Adipocyte (in vitro differentiated cells): ENCODE measurements around the gene MEIS1.

Experiments used
- DNase-seq: peaks from one replicate; pipeline ENCODE4 v3.0.0-alpha.2; 2015; ENCODE audit warnings: low read depth
- H3K27me3 ChIP-seq: replicated peaks from 2 replicates; pipeline ENCODE4 v1.7.0; 2013; ENCODE audit warnings: mild to moderate bottlenecking, low read length, moderate library complexity; ENCODE audit not compliant: control insufficient read depth, insufficient read depth
- H3K36me3 ChIP-seq: 2 replicates; pipeline ENCODE4 v1.7.0; 2013; ENCODE audit warnings: low read length, mild to moderate bottlenecking, moderate library complexity; ENCODE audit not compliant: control insufficient read depth, insufficient read depth, severe bottlenecking
- H3K4me1 ChIP-seq: 2 replicates; pipeline ENCODE4 v1.7.0; 2013; ENCODE audit warnings: mild to moderate bottlenecking, low read length, moderate library complexity; ENCODE audit not compliant: control insufficient read depth, insufficient read depth
- H3K4me3 ChIP-seq: 2 replicates; pipeline ENCODE4 v1.7.0; 2013; ENCODE audit warnings: mild to moderate bottlenecking, low read length, moderate library complexity
- H3K9ac ChIP-seq: 2 replicates; pipeline ENCODE4 v1.7.0; 2013; ENCODE audit warnings: mild to moderate bottlenecking, low read length, moderate library complexity
- H3K9me3 ChIP-seq: 2 replicates; pipeline ENCODE4 v1.7.0; 2013; ENCODE audit warnings: mild to moderate bottlenecking, low read length, moderate library complexity; ENCODE audit not compliant: control insufficient read depth

MEIS1 gene

DNA sequence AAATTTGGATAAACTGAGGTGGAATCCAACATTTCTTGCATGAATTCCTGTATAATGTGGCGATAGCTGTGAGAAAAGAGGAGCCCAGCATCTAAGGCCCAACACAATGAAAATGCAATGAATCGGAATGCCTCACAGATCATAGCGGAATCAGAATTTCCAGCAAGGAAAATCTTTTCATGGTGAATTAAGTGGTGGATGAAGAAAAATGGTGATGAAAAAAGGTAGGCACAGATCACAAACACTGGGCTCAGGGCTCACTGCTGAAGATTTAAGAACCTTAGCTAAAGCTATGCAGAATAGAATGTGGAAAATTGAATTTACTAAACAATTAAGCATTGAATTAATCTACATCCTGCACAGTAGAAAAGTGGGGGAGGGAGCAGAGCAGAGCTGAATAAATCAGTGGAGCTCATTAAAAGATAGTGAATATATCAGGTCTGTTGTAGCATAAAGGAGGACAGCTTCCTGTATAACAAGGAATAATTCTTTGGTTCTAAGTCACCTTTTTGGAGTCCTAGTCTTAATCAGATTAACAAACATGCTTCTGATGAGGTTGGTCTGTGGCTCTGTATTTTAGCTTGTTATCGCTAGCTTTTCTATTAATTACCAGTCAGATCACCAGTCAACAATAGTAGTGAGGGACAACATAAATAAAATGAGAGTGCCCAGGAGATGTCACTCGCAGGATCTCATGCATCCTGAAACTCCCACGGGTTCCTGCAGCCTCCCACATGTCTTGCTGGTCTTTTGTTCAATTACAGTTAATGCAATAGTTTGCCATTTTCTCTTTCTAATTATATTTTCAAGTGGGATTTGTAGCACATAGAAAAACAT lies 27.0 kb downstream of the MEIS1 start:
- no peaks in the 10 kb centered on the region for H3K27me3 ChIP-seq
- H3K36me3 ChIP-seq = peaks cover 22% of the 10 kb centered on the region
- H3K4me3 ChIP-seq = no peak overlapping the region
- no peaks in the 10 kb centered on the region for H3K9me3 ChIP-seq
- no peak overlapping the region for H3K9ac ChIP-seq
- no peak for DNase-seq
- H3K4me1 ChIP-seq = peaks cover 2% of the 10 kb centered on the region

DNA sequence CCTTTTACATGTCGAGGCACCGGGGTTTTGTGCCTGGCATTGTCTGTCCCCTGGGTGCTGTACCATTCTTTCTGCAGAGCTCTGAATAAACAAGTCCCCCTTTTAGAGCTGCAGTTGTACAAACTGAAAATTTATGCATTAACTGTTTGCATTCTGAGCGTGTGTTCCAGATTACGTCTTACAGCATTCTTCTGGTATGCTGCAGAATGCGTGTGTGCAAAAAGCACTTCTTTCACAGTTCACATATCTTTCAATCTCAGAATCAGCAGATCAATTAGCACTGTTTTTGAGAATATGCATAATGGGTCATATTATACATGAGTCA lies 27.5 kb downstream of the MEIS1 start:
- Histone ChIP-seq H3K27me3 (no peaks in the 10 kb centered on the region), H3K36me3 (peaks cover 22% of the 10 kb centered on the region), H3K9me3 (no peaks in the 10 kb centered on the region), H3K4me1 (peaks cover 2% of the 10 kb centered on the region), H3K4me3 (no peak overlapping the region), H3K9ac (no peak overlapping the region)
- DNase-seq = no peak

DNA sequence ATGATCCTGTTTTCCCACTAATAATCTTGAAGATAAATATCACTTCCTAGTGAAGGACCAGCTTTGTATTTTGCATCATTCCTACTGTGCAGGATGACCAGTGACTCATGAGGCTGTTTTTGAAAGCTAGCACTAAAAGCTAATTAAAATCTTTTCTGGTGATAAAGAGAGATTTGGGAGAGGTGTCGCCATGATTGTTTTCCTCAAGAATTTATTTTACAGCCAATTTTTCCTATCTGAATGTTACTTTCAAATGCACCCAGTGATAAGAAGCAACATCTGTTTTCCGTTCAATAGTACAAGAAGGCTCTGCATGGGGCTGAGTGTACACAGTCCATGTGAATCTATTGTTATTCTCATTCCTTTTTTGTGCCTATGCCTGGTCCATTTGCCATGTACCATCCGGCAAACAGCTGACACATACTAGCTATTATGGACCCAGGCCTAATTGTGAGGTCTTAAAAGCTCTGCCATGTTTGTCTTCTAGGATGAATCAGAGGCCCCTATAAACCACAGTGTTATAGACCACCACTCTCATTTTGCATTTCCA lies 28.4 kb downstream of the MEIS1 start:
- Histone ChIP-seq H3K27me3 (no peaks in the 10 kb centered on the region), H3K4me1 (peaks cover 2% of the 10 kb centered on the region), H3K9me3 (no peaks in the 10 kb centered on the region), H3K36me3 (peaks cover 29% of the 10 kb centered on the region), H3K9ac (no peak overlapping the region), H3K4me3 (no peak overlapping the region)
- no peak for DNase-seq

DNA sequence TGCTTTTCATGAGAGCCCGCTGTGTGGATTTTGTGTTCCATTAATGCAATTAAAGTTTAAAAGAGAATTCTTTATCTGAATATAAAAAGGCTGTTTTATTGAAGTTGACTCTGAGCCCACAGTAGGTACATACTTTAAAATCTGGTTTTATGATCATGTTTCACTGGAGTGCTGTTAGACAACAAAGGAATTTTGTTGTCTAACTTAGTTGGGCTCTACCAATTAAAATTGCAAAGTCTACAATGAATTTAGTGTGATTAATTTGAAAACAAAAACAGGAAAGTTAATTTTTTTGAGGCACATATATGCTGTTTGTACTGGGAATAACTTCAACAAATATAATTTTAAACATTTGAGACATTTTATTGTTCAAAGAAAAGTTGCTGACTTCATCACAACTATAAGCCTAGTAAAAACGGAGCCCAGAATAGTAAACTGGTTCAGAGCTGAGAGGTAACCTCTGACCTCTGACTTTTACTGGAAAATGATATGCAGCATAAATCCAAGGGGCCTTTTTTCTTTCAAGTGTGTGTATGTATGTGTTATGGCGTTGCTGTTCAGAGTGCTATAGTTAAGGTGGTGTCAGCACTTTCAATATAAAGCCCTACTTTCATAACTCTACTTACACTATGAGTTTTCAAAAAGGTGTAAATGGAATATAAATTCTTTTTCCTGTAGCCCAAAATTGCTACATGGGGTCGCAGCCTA lies 30.2 kb downstream of the MEIS1 start:
- Histone ChIP-seq H3K27me3 (no peaks in the 10 kb centered on the region), H3K9ac (no peak overlapping the region), H3K36me3 (peaks cover 33% of the 10 kb centered on the region), H3K4me1 (peaks cover 5% of the 10 kb centered on the region), H3K4me3 (no peak overlapping the region), H3K9me3 (no peaks in the 10 kb centered on the region)
- no peak for DNase-seq

DNA sequence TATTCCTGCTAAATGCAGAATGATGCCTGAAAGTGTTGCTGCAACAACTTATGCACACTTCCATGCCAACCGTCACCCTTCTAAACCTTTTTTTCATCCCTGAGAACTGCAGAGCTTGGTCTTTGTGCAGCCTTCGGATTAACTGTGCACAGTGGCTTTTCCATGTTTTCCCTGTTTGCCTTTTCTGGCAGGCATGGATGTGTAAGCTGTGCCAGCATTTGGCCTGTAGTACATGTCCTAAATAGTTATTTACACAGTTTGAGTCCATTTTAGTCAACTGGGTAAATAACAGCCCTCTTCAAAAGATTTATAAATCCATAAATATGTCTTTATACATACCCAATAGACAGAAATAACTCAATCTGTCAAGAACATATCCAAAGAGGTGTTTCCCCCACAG lies 31.5 kb downstream of the MEIS1 start:
- DNase-seq = no peak
- Histone ChIP-seq H3K4me1 (peaks cover 5% of the 10 kb centered on the region), H3K27me3 (no peaks in the 10 kb centered on the region), H3K9me3 (no peaks in the 10 kb centered on the region), H3K36me3 (peaks cover 33% of the 10 kb centered on the region), H3K4me3 (no peak overlapping the region), H3K9ac (no peak overlapping the region)

DNA sequence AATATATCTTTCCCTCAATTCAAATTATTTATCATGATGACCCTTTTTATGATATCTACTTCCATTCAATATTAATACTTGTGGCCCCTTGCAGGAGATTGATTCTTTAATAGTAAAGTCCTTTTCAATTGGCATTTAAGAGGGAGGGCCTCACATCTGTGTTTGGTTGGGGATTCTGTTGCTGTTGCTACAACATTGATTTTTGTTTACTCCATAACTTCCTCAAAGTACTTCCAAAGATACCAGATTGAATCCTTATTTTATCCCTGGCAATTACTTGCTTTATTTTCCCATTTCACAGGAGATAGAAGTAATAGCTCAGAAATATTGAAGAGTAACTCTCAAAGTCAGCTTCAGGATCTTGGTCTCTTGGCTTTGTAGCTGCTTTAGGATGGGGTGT lies 32.8 kb downstream of the MEIS1 start:
- Histone ChIP-seq H3K9me3 (no peaks in the 10 kb centered on the region), H3K36me3 (peaks cover 29% of the 10 kb centered on the region), H3K27me3 (no peaks in the 10 kb centered on the region), H3K4me3 (no peak overlapping the region), H3K4me1 (peaks cover 5% of the 10 kb centered on the region), H3K9ac (no peak overlapping the region)
- DNase-seq = no peak

DNA sequence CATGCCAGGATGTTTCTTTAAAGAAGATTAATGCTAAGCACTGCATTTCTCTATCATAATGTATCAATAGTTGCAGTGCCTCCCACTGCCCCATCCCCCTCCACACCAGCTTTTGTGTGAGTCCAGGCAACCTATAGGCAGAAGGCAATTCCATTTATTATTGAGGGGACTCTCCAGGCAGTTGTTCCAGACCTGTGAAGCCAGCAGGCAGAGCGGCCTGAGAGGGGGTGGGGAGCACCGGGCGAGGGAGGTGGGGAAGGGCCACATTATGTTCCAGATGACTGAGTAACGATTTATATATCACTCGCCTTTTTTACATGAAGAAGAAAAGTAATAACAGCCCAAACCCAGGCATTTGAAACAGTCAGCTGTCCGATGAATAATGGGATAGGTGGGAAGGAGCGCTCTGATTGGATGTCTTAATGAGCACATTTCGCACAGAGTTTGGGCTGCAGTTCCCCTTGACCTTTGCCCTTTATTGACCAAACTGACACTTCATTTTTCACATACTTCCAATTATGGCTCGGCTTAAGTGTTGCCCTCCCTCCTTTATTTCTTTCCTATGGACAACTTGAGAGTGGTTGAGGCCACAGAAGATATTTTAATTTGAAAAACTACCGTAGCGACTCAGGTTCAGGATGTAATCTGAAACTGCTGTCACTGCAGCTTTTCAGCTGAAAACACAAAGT lies 34.4 kb downstream of the MEIS1 start:
- no peaks in the 10 kb centered on the region for H3K27me3 ChIP-seq
- H3K4me3 ChIP-seq = no peak overlapping the region
- H3K9me3 ChIP-seq = no peaks in the 10 kb centered on the region
- H3K36me3 ChIP-seq = peaks cover 30% of the 10 kb centered on the region
- peaks cover 5% of the 10 kb centered on the region for H3K4me1 ChIP-seq
- no peak overlapping the region for H3K9ac ChIP-seq
- DNase-seq = no peak

DNA sequence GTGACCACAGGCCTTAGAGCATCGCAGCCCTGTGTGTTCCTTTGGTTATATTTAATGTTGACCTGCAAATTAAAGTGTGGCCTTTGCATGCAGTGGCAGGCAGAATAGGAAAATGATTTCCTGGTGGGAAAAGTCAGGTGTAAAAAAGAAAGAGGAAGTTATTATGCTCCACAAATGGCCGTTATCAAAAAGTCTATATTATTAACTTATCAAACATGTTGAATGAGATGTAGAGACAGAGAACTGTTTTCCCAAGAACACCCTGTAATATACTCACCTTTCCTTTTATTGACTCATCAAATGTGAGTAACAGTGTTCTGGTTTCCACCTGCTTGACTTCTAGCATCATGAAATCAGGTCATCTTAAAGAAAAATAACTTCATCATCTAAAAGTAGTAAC lies 35.3 kb downstream of the MEIS1 start:
- DNase-seq = no peak
- Histone ChIP-seq H3K27me3 (no peaks in the 10 kb centered on the region), H3K4me1 (peaks cover 5% of the 10 kb centered on the region), H3K9ac (no peak overlapping the region), H3K4me3 (no peak overlapping the region), H3K9me3 (no peaks in the 10 kb centered on the region), H3K36me3 (peaks cover 30% of the 10 kb centered on the region)

DNA sequence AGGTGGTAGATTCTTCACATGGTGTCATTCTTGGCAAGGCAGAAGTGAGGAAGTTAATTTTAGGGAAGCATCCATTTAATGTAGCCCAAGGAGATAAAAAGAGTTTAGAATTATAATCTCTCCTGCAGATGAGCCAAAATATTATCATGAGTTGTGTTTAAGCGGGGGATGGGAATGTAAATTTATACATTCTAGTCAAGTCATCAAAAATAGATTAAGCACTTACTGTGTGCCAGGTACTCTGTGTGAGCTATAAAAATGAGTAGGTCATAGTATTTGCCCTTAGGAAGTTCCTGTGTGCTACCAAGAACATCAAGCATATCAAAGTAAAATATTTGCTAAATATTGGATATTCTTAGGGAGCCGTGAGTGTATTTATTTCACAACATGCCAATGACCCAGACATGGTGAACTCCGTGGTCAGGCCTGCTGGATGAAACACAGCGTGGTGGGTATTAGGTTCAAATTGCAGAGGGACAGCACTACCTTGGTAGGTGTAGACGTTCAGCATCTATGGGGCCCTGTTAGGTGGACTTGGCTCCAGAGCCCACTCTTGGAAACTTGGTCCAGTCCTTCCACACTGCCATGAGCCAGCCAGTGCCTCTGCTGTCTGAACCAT lies 37.4 kb downstream of the MEIS1 start:
- Histone ChIP-seq H3K27me3 (no peaks in the 10 kb centered on the region), H3K4me3 (no peak overlapping the region)

DNA sequence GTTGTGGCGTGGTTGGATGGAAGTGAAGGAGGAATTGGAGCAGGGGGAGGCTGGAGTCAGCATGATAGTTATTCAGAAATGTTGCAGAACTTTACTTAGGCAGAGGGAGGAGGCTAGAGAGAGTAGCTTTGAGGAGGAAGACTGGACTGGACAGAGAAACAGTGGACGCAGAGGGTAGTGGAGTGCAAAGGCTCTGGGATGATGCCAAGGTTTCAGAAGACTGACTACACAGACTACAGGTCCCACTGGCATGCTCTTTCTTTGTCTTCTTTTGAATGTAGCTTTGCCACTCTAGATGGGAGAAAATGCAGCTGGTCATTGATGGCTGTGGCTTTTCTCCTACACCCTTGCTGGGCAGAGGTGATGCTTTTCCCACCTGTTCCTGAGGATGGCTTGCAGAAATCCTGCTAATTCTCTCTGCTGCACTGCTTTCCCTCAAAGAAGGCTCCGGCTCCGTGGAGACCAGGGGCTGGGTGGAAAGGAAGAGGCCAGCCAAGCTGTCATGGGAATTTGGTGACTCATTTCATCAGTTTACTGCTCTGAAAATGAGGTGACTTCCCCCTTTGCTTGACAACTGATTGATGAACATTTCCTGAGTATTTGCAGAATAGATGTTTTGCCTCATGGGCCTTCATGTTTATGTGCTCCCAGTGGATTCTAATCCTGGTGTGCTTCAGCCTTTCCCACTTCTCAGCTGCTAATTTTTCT lies 42.4 kb downstream of the MEIS1 start:
- H3K9ac ChIP-seq = no peak overlapping the region
- H3K4me1 ChIP-seq = no peaks in the 10 kb centered on the region
- DNase-seq = no peak
- H3K36me3 ChIP-seq = peaks cover 23% of the 10 kb centered on the region
- no peaks in the 10 kb centered on the region for H3K9me3 ChIP-seq
- H3K4me3 ChIP-seq = no peak overlapping the region
- H3K27me3 ChIP-seq = no peaks in the 10 kb centered on the region

More for the DNA sequence above, 37.4 kb downstream of the MEIS1 start:
- Histone ChIP-seq H3K36me3 (peaks cover 30% of the 10 kb centered on the region), H3K9me3 (no peaks in the 10 kb centered on the region), H3K9ac (no peak overlapping the region), H3K4me1 (peaks cover 3% of the 10 kb centered on the region)
- DNase-seq = no peak
